NB4 (cell line): ENCODE measurements around the gene EVC2.

Experiments used
- CTCF ChIP-seq: IDR thresholded peaks from one replicate; pipeline ENCODE4 v1.5.1; 2012; ENCODE audit warnings: low read depth, low read length
- MAX ChIP-seq: IDR thresholded peaks from 2 replicates; pipeline ENCODE4 v1.6.1; 2011; ENCODE audit warnings: low read depth, low read length
- POLR2A ChIP-seq: IDR thresholded peaks from 2 replicates; pipeline ENCODE4 v1.6.1; 2011; ENCODE audit warnings: mild to moderate bottlenecking; ENCODE audit not compliant: insufficient read length; ENCODE audit errors: extremely low read depth

- TF ChIP-seq CTCF (no peak), POLR2A (no peak), MAX (no peak)
Observed at GRCh38 chr4:5568931-5569330, 139.4 kb downstream of the EVC2 start.
